T-cell (primary cell): Measurements from ENCODE around the gene ARG2. TPM values are rescaled to one million over a fixed set of nuclear protein-coding genes. Genes with fewer than 3 reads are reported as not detected.
A peak's percentile ranks its signal among the peaks of the same experiment; 100 is the strongest.

Source experiments
- ATAC-seq, 4 experiments: fragments of 200-7000 bp in 3 of 4; fragments of 150-1000 bp in 1 of 4; cut with Tn5 transposase; replicated peaks in 1 of 4; 1 replicate in 3 of 4; 2 replicates in 1 of 4; pipeline ENCODE4 v1.10.0; 2021; ENCODE audit warnings: moderate library complexity in 3 of 4, mild to moderate bottlenecking in 2 of 4, moderate number of reproducible peaks in 1 of 4
- CTCF ChIA-PET, 2 donors: fragments of 300-600 bp; sonication (Branson Sonifier 250); formaldehyde crosslinking; loops; one replicate each; lab custom pipeline; 2022; ENCODE audit warnings: antibody characterized with exemption in 2 of 2; lab: Charles Lee
- POLR2A ChIA-PET, 2 donors: fragments of 300-600 bp; sonication (Branson Sonifier 250); formaldehyde crosslinking; loops; one replicate each; lab custom pipeline; 2022; ENCODE audit warnings: antibody characterized with exemption in 2 of 2; lab: Charles Lee
- DNase-seq, 35 experiments: peaks; one replicate each; pipeline versions ENCODE4 v3.0.0 to v3.0.0-alpha.2; 2013 to 2023
- H3K27ac ChIP-seq: one replicate; pipeline ENCODE4 v1.5.1; 2013; ENCODE audit warnings: low read length
- H3K27me3 ChIP-seq, 2 experiments: replicated peaks in 1 of 2; 1 replicate in 1 of 2; 2 replicates in 1 of 2; pipeline versions ENCODE4 v1.6.1 to v1.7.0; 2013; ENCODE audit warnings: low read length in 1 of 2, mixed read lengths in 1 of 2; ENCODE audit not compliant: control insufficient read depth in 2 of 2, insufficient read depth in 2 of 2; ENCODE audit errors: extremely low read depth in 1 of 2
- H3K36me3 ChIP-seq, 2 donors: 1 replicate in 1 of 2; 2 replicates in 1 of 2; pipeline versions ENCODE4 v1.6.1 to v1.7.0; 2013; ENCODE audit warnings: low read length in 1 of 2; ENCODE audit not compliant: control insufficient read depth in 2 of 2, insufficient read depth in 1 of 2; ENCODE audit errors: extremely low read depth in 1 of 2
- H3K4me1 ChIP-seq, 2 experiments: 1 replicate in 1 of 2; 2 replicates in 1 of 2; pipeline versions ENCODE4 v1.6.1 to v1.7.0; 2013; ENCODE audit warnings: low read length in 2 of 2, mixed read lengths in 1 of 2; ENCODE audit not compliant: insufficient read depth in 2 of 2, control insufficient read depth in 1 of 2; ENCODE audit errors: extremely low read depth in 1 of 2
- H3K4me3 ChIP-seq, 2 donors: 1 replicate in 1 of 2; 2 replicates in 1 of 2; pipeline versions ENCODE4 v1.5.1 to v1.7.0; 2013; ENCODE audit warnings: mild to moderate bottlenecking in 2 of 2, low read length in 1 of 2, moderate library complexity in 1 of 2; ENCODE audit not compliant: control insufficient read depth in 1 of 2; ENCODE audit errors: extremely low read depth in 1 of 2
- H3K9me3 ChIP-seq: 2 replicates; pipeline ENCODE4 v1.7.0; 2013
- H3K27ac Mint-ChIP-seq, 2 donors: one replicate each; pipeline ENCODE4 v1.8.0; 2020 to 2021; ENCODE audit warnings: mild to moderate bottlenecking in 2 of 2, mixed read lengths in 2 of 2
- H3K27me3 Mint-ChIP-seq, 2 donors: one replicate each; pipeline ENCODE4 v1.8.0; 2021 to 2022; ENCODE audit warnings: mixed read lengths in 2 of 2
- H3K36me3 Mint-ChIP-seq: one replicate; pipeline ENCODE4 v1.8.0; 2021; ENCODE audit warnings: mixed read lengths
- H3K4me1 Mint-ChIP-seq, 3 donors: one replicate each; pipeline ENCODE4 v1.8.0; 2020 to 2022; ENCODE audit warnings: mixed read lengths in 3 of 3, mild to moderate bottlenecking in 1 of 3
- H3K4me3 Mint-ChIP-seq, 3 donors: one replicate each; pipeline ENCODE4 v1.8.0; 2020 to 2022; ENCODE audit warnings: mild to moderate bottlenecking in 3 of 3, mixed read lengths in 3 of 3, moderate library complexity in 3 of 3
- H3K9me3 Mint-ChIP-seq, 3 donors: one replicate each; pipeline ENCODE4 v1.8.0; 2020 to 2022; ENCODE audit warnings: mixed read lengths in 3 of 3
- WGBS: methylation state at CpG from one replicate; pipeline ENCODE4 v1.1.5; 2013; ENCODE audit warnings: missing lambda C conversion rate; ENCODE audit not compliant: insufficient coverage; 5-methylcytosine and 5-hydroxymethylcytosine counted together
- total RNA-seq, 35 experiments: library from RNA in 6 of 35; stranded (reverse) in 6 of 35; fragments of 120-200 nt in 1 of 35; gene quantifications; one replicate each; pipeline versions ENCODE4 v1.2.1 to v1.2.4 and lab custom pipeline; 2013 to 2026

The ARG2 gene
- total RNA-seq, 5 donors from 2014 or later (not counting 1 experiment from before 2014, with no cell fraction given): 0.62 to 2.6 (median 1.1) TPM

GRCh38 chr14:67690011-67690410 lies 70.3 kb downstream of the ARG2 start:
- WGBS: 100% methylated on average over 2 of the region's 4 CpGs
- ChIA-PET POLR2A (no interaction called here), CTCF (no interaction called here)
- Histone ChIP-seq H3K27ac (no peak overlapping the region), H3K36me3 (peaks cover 3 to 55% of the 10 kb centered on the region in 2 donors), H3K9me3 (no peaks in the 10 kb centered on the region), H3K27me3 (no peaks in the 10 kb centered on the region), H3K4me1 (peaks cover 6 to 12% of the 10 kb centered on the region in 2 experiments), H3K4me3 (no peak overlapping the region)
- Mint-ChIP-seq H3K27me3 (no peaks in the 10 kb centered on the region), H3K4me1 (peaks cover 8 to 22% (median 19%) of the 10 kb centered on the region in 3 donors), H3K27ac (no peak overlapping the region), H3K4me3 (no peak overlapping the region), H3K36me3 (peaks cover 58% of the 10 kb centered on the region), H3K9me3 (no peaks in the 10 kb centered on the region)
- DNase-seq (no peak), ATAC-seq (no peak)

- Histone ChIP-seq H3K27me3 (no peaks in the 10 kb centered on the region), H3K4me1 (peaks cover 6 to 16% of the 10 kb centered on the region in 2 experiments), H3K27ac (peak overlapping the region; percentile 66), H3K9me3 (no peaks in the 10 kb centered on the region), H3K36me3 (peaks cover 0 to 25% of the 10 kb centered on the region in 2 donors), H3K4me3 (peak overlapping the region; percentile 89 to 100)
- H3K4me3 Mint-ChIP-seq: peak overlapping the region; percentile 84 to 97 (median 86)
- CTCF ChIA-PET: interaction anchor here (0.7 to 1.3 kb wide), 9 partner anchors 10 to 335 kb away, joined by 3 to 21 read pairs (median 3); partner anchors contain the start of genes ARG2 (in 1 of the 2), ATP6V1D (in 1 of the 2), EIF2S1 (in 1 of the 2) and PIGH (in 1 of the 2)
- 0% methylated on average over 20 of the region's 21 CpGs for WGBS
- POLR2A ChIA-PET: interaction anchor here in 1 of 2 donors (0.7 to 1.6 kb wide), 6 partner anchors 9 to 648 kb away, joined by 3 to 5 read pairs (median 4); no protein-coding TSS in a partner anchor
- peaks cover 19% of the 10 kb centered on the region for H3K36me3 Mint-ChIP-seq
- peaks cover 16 to 28% (median 21%) of the 10 kb centered on the region in 3 donors for H3K4me1 Mint-ChIP-seq
- no peaks in the 10 kb centered on the region for H3K9me3 Mint-ChIP-seq
- H3K27me3 Mint-ChIP-seq: no peaks in the 10 kb centered on the region
- H3K27ac Mint-ChIP-seq: peak overlapping the region; percentile 84
- DNase-seq (peak in 33 of 35 experiments; percentile 23 to 77 (median 45)), ATAC-seq (peak; percentile 62 to 70 (median 66))
Observed at GRCh38 chr14:67694791-67695393, 75.2 kb downstream of the ARG2 start.

GRCh38 chr14:67695394-67695949 lies 75.8 kb downstream of the ARG2 start, which contains the start of gene RDH11:
Gene RDH11, minus strand, starts transcription at chr14:67695764. Its CDS starts 61 bp downstream, at chr14:67695703.
- peak; percentile 55 to 91 (median 77) for DNase-seq
- Mint-ChIP-seq H3K36me3 (peaks cover 15% of the 10 kb centered on the region), H3K27me3 (no peaks in the 10 kb centered on the region), H3K4me3 (peak within 1 kb of the TSS; percentile 84 to 97 (median 86)), H3K4me1 (peaks cover 16 to 28% (median 21%) of the 10 kb centered on the region in 3 donors), H3K9me3 (no peaks in the 10 kb centered on the region), H3K27ac (peak within 1 kb of the TSS; percentile 84)
- Histone ChIP-seq H3K4me3 (peak within 1 kb of the TSS; percentile 89 to 100), H3K27me3 (no peaks in the 10 kb centered on the region), H3K27ac (peak within 1 kb of the TSS; percentile 66), H3K36me3 (peaks cover 0 to 19% of the 10 kb centered on the region in 2 donors), H3K9me3 (no peaks in the 10 kb centered on the region), H3K4me1 (peaks cover 6 to 16% of the 10 kb centered on the region in 2 experiments)
- WGBS: 0% methylated on average over 14 of the region's 25 CpGs
- ChIA-PET CTCF (interaction anchor here (0.5 to 1.3 kb wide), 12 partner anchors 9 to 355 kb away, joined by 3 to 21 read pairs (median 4); partner anchors contain the start of genes ARG2 (in 1 of the 2), ATP6V1D (in 1 of the 2), EIF2S1 (in 1 of the 2) and PIGH (in 1 of the 2)), POLR2A (interaction anchor here in 1 of 2 donors (0.7 to 1.6 kb wide), 6 partner anchors 9 to 27 kb away, joined by 3 to 5 read pairs (median 4); no protein-coding TSS in a partner anchor)
- ATAC-seq: peak; percentile 95 to 98 (median 98)

- DNase-seq: no peak
- Histone ChIP-seq H3K9me3 (no peaks in the 10 kb centered on the region), H3K27ac (no peak overlapping the region), H3K4me3 (no peak overlapping the region), H3K36me3 (peaks cover 0 to 4% of the 10 kb centered on the region in 2 donors), H3K27me3 (no peaks in the 10 kb centered on the region), H3K4me1 (peaks cover 6 to 16% of the 10 kb centered on the region in 2 experiments)
- POLR2A ChIA-PET: no interaction called here
- CTCF ChIA-PET: no interaction called here
- no peaks in the 10 kb centered on the region for H3K9me3 Mint-ChIP-seq
- no peaks in the 10 kb centered on the region for H3K27me3 Mint-ChIP-seq
- H3K27ac Mint-ChIP-seq: no peak overlapping the region
- 100% methylated on average over 1 of the region's 4 CpGs for WGBS
- no peak overlapping the region for H3K4me3 Mint-ChIP-seq
- H3K36me3 Mint-ChIP-seq: peaks cover 4% of the 10 kb centered on the region
- peaks cover 16 to 28% (median 21%) of the 10 kb centered on the region in 3 donors for H3K4me1 Mint-ChIP-seq
- ATAC-seq: no peak
Observed at GRCh38 chr14:67697006-67697405, 77.3 kb downstream of the ARG2 start.

GRCh38 chr14:67698179-67698578 lies 78.5 kb downstream of the ARG2 start:
- ATAC-seq (no peak), DNase-seq (no peak)

More at GRCh38 chr14:67698179-67698578, 78.5 kb downstream of the ARG2 start:
- H3K4me3 Mint-ChIP-seq: no peak overlapping the region
- Histone ChIP-seq H3K36me3 (no peaks in the 10 kb centered on the region), H3K27ac (no peak overlapping the region), H3K4me1 (peaks cover 6 to 16% of the 10 kb centered on the region in 2 experiments), H3K4me3 (no peak overlapping the region), H3K9me3 (no peaks in the 10 kb centered on the region), H3K27me3 (no peaks in the 10 kb centered on the region)
- no CpG with 5 or more reads among the region's 1 CpG for WGBS
- peaks cover 13 to 21% (median 16%) of the 10 kb centered on the region in 3 donors for H3K4me1 Mint-ChIP-seq
- no peaks in the 10 kb centered on the region for H3K27me3 Mint-ChIP-seq
- ChIA-PET CTCF (interaction anchor here (0.5 to 0.7 kb wide), 3 partner anchors 23 to 390 kb away, joined by 3 read pairs; no protein-coding TSS in a partner anchor), POLR2A (interaction anchor here in 1 of 2 donors (0.6 kb wide), 1 partner anchor 79 kb away, joined by 3 read pairs; the partner anchor contains the start of gene ARG2)
- H3K9me3 Mint-ChIP-seq: no peaks in the 10 kb centered on the region
- H3K36me3 Mint-ChIP-seq: no peaks in the 10 kb centered on the region
- H3K27ac Mint-ChIP-seq: no peak overlapping the region
